Measurements from ENCODE around the gene JAKMIP1.

Gene JAKMIP1

GRCh38 chr4:6074758-6075157 is 125.6 kb downstream of the JAKMIP1 start:
- H3K9ac ChIP-seq (ENCODE audit: low read depth, low read length, poor library complexity, severe bottlenecking) = no peak overlapping the region
- H3K27me3 ChIP-seq (ENCODE audit: insufficient read depth, low read length, poor library complexity, severe bottlenecking) = no peaks in the 10 kb centered on the region
- no peaks in the 10 kb centered on the region for H3F3A ChIP-seq (ENCODE audit: low read depth)
- H3K36me3 ChIP-seq (ENCODE audit: insufficient read depth, low read length) = no peaks in the 10 kb centered on the region
- H3K4me1 ChIP-seq (ENCODE audit: insufficient read depth, low read length, poor library complexity, severe bottlenecking) = no peaks in the 10 kb centered on the region
- H3K9me3 ChIP-seq (ENCODE audit: insufficient read depth, low read depth, low read length) = no peaks in the 10 kb centered on the region
- TF ChIP-seq CTCF (conservative IDR thresholded peaks at IDR 0.05; ENCODE audit: low read length) = no peak
- no peak for TF ChIP-seq EZH2phosphoT487 (IDR thresholded peaks at IDR 0.05; ENCODE audit: borderline replicate concordance)
- H3K4me3 ChIP-seq (ENCODE audit: low read length, poor library complexity, severe bottlenecking) = no peak overlapping the region
- H3K9me2 ChIP-seq (replicated peaks; ENCODE audit: low read depth, low read length) = no peaks in the 10 kb centered on the region
- H3K4me2 ChIP-seq (ENCODE audit: low read depth, low read length, poor library complexity, severe bottlenecking) = no peak overlapping the region
- H3K79me2 ChIP-seq (ENCODE audit: insufficient read depth, low read length) = no peaks in the 10 kb centered on the region
- no peaks in the 10 kb centered on the region for H4K20me1 ChIP-seq (ENCODE audit: insufficient read depth, low read length, poor library complexity, severe bottlenecking)
- H2AFZ ChIP-seq (ENCODE audit: low read length) = no peak overlapping the region

- Histone ChIP-seq H3K9ac (ENCODE audit: low read depth, low read length, poor library complexity, severe bottlenecking) (no peak overlapping the region), H2AFZ (ENCODE audit: low read length) (no peak overlapping the region), H3K4me3 (ENCODE audit: low read length, poor library complexity, severe bottlenecking) (no peak overlapping the region), H3K4me2 (ENCODE audit: low read depth, low read length, poor library complexity, severe bottlenecking) (no peak overlapping the region), H3K79me2 (ENCODE audit: insufficient read depth, low read length) (no peaks in the 10 kb centered on the region), H3K9me2 (replicated peaks; ENCODE audit: low read depth, low read length) (no peaks in the 10 kb centered on the region), H4K20me1 (ENCODE audit: insufficient read depth, low read length, poor library complexity, severe bottlenecking) (no peaks in the 10 kb centered on the region), H3F3A (ENCODE audit: low read depth) (no peaks in the 10 kb centered on the region), H3K9me3 (ENCODE audit: insufficient read depth, low read depth, low read length) (no peaks in the 10 kb centered on the region; the same call in 1 of the 2 replicates), H3K4me1 (ENCODE audit: insufficient read depth, low read length, poor library complexity, severe bottlenecking) (no peaks in the 10 kb centered on the region), H3K36me3 (ENCODE audit: insufficient read depth, low read length) (no peaks in the 10 kb centered on the region), H3K27me3 (ENCODE audit: insufficient read depth, low read length, poor library complexity, severe bottlenecking) (no peaks in the 10 kb centered on the region)
- TF ChIP-seq CTCF (conservative IDR thresholded peaks at IDR 0.05; ENCODE audit: low read length) (no peak), EZH2phosphoT487 (IDR thresholded peaks at IDR 0.05; ENCODE audit: borderline replicate concordance) (no peak)
These were observed 128.2 kb downstream of the JAKMIP1 start for GRCh38 chr4:6071959-6072720.

- Histone ChIP-seq H3K9ac (ENCODE audit: low read depth, low read length, poor library complexity, severe bottlenecking) (no peak overlapping the region), H3K4me3 (ENCODE audit: low read length, poor library complexity, severe bottlenecking) (no peak overlapping the region), H3K4me2 (ENCODE audit: low read depth, low read length, poor library complexity, severe bottlenecking) (no peak overlapping the region), H3K79me2 (ENCODE audit: insufficient read depth, low read length) (no peaks in the 10 kb centered on the region), H4K20me1 (ENCODE audit: insufficient read depth, low read length, poor library complexity, severe bottlenecking) (no peaks in the 10 kb centered on the region), H3F3A (ENCODE audit: low read depth) (no peaks in the 10 kb centered on the region), H2AFZ (ENCODE audit: low read length) (no peak overlapping the region), H3K36me3 (ENCODE audit: insufficient read depth, low read length) (no peaks in the 10 kb centered on the region), H3K27me3 (ENCODE audit: insufficient read depth, low read length, poor library complexity, severe bottlenecking) (no peaks in the 10 kb centered on the region), H3K4me1 (ENCODE audit: insufficient read depth, low read length, poor library complexity, severe bottlenecking) (no peaks in the 10 kb centered on the region), H3K9me2 (replicated peaks; ENCODE audit: low read depth, low read length) (no peaks in the 10 kb centered on the region), H3K9me3 (ENCODE audit: insufficient read depth, low read depth, low read length) (no peaks in the 10 kb centered on the region; the same call in 1 of the 2 replicates)
- no peak for TF ChIP-seq EZH2phosphoT487 (IDR thresholded peaks at IDR 0.05; ENCODE audit: borderline replicate concordance)
- no peak for TF ChIP-seq CTCF (conservative IDR thresholded peaks at IDR 0.05; ENCODE audit: low read length)
These were observed 129.0 kb downstream of the JAKMIP1 start for GRCh38 chr4:6071191-6071958.

All from Loucy (cell line).